ENCODE measurements around the gene AGPAT4. TPM values are rescaled to one million over a fixed set of nuclear protein-coding genes. Genes with fewer than 3 reads are reported as not detected.

Gene AGPAT4
- total RNA-seq, 1 experiment from 2014 or later: 15.5 TPM

DNA sequence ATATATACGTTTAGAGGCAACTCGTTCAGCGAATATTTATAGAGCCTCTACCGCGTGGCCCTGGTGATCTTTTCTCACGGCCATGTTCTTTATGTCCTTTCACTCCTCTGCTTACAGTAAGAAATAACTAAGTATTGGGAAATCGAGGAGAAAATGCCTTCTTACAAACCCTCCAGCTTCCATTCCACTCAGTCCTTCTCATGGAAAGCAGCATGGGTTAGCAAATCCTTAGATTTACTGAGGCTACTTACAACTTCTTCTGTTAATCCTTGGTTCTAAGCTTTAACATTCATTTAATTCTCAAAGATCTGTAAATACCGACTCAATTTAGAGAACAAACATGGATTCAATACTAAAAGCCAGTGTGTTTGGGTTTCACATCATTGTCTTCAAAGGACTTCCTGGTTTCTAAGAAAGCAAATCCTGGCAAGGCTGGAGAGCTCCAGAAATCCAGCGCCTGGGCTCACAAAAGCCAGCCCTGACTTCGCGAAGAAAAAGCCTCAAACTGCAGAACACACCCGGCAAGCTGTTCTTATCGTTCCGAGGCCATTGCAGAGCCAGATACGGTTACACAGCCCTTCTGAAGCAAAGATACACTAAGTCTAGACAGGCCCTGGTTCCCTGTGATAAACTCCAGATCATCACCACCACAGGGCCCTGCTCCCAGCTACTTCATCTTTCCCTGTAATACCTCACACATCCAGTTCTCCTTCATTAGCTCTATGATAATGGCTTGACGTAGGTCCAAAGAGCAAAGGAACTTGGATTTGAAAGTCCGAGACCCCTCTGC, 19.2 kb downstream of the AGPAT4 start:
- H3K9ac ChIP-seq (ENCODE audit: low read length): no peak overlapping the region
- no peak for ATAC-seq
- H3K4me1 ChIP-seq (ENCODE audit: control insufficient read depth in 1 of 2, insufficient read depth in 2 of 2, low read length in 2 of 2): no peaks in the 10 kb centered on the region; a peak in 1 of 4 replicates
- no TSS peak for BruUV-seq (replicated peaks)
- H4K20me1 ChIP-seq (ENCODE audit: insufficient read depth): no peaks in the 10 kb centered on the region
- intact Hi-C loops (cut with micrococcal nuclease): no loop called here
- H3K79me2 ChIP-seq (ENCODE audit: insufficient read depth, low read length): no peaks in the 10 kb centered on the region
- H3K36me3 ChIP-seq (ENCODE audit: control insufficient read depth in 1 of 2, insufficient read depth in 2 of 2, low read length in 2 of 2): no peaks in the 10 kb centered on the region
- TF ChIP-seq TCF7L2 (IDR thresholded peaks at IDR 0.05; ENCODE audit: borderline replicate concordance, extremely low read depth, insufficient read depth, insufficient read length) (no peak), SRF (IDR thresholded peaks at IDR 0.05; ENCODE audit: low read depth) (no peak), ZNF274 (IDR thresholded peaks at IDR 0.05; ENCODE audit: low read depth, low read length) (no peak), CBX3 (IDR thresholded peaks at IDR 0.05; ENCODE audit: low read depth) (no peak), CEBPB (IDR thresholded peaks at IDR 0.05; ENCODE audit: low read depth) (no peak), POLR2AphosphoS5 (IDR thresholded peaks at IDR 0.05; ENCODE audit: low read depth, low read length) (no peak), EZH2phosphoT487 (IDR thresholded peaks at IDR 0.05; ENCODE audit: borderline replicate concordance) (no peak), YY1 (IDR thresholded peaks at IDR 0.05; ENCODE audit: extremely low read depth, insufficient replicate concordance, low read depth, low read length) (no peak), POLR2A (IDR thresholded peaks at IDR 0.05; ENCODE audit: borderline replicate concordance, extremely low read depth, insufficient read depth, insufficient read length) (no peak), JUND (IDR thresholded peaks at IDR 0.05) (no peak), EZH2 (IDR thresholded peaks at IDR 0.05) (no peak), EGR1 (IDR thresholded peaks at IDR 0.05; ENCODE audit: low read depth) (no peak), RAD21 (IDR thresholded peaks at IDR 0.05; ENCODE audit: low read depth) (no peak), ZFX (IDR thresholded peaks at IDR 0.05) (no peak), SIN3A (IDR thresholded peaks at IDR 0.05; ENCODE audit: low read depth) (no peak), FOSL1 (IDR thresholded peaks at IDR 0.05; ENCODE audit: low read depth) (no peak)
- TF ChIP-seq, protein P1, sequence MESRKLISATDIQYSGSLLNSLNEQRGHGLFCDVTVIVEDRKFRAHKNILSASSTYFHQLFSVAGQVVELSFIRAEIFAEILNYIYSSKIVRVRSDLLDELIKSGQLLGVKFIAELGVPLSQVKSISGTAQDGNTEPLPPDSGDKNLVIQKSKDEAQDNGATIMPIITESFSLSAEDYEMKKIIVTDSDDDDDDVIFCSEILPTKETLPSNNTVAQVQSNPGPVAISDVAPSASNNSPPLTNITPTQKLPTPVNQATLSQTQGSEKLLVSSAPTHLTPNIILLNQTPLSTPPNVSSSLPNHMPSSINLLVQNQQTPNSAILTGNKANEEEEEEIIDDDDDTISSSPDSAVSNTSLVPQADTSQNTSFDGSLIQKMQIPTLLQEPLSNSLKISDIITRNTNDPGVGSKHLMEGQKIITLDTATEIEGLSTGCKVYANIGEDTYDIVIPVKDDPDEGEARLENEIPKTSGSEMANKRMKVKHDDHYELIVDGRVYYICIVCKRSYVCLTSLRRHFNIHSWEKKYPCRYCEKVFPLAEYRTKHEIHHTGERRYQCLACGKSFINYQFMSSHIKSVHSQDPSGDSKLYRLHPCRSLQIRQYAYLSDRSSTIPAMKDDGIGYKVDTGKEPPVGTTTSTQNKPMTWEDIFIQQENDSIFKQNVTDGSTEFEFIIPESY (IDR thresholded peaks at IDR 0.05; ENCODE audit: extremely low read depth, insufficient replicate concordance, low read length): no peak
- TF ChIP-seq, protein P2, sequence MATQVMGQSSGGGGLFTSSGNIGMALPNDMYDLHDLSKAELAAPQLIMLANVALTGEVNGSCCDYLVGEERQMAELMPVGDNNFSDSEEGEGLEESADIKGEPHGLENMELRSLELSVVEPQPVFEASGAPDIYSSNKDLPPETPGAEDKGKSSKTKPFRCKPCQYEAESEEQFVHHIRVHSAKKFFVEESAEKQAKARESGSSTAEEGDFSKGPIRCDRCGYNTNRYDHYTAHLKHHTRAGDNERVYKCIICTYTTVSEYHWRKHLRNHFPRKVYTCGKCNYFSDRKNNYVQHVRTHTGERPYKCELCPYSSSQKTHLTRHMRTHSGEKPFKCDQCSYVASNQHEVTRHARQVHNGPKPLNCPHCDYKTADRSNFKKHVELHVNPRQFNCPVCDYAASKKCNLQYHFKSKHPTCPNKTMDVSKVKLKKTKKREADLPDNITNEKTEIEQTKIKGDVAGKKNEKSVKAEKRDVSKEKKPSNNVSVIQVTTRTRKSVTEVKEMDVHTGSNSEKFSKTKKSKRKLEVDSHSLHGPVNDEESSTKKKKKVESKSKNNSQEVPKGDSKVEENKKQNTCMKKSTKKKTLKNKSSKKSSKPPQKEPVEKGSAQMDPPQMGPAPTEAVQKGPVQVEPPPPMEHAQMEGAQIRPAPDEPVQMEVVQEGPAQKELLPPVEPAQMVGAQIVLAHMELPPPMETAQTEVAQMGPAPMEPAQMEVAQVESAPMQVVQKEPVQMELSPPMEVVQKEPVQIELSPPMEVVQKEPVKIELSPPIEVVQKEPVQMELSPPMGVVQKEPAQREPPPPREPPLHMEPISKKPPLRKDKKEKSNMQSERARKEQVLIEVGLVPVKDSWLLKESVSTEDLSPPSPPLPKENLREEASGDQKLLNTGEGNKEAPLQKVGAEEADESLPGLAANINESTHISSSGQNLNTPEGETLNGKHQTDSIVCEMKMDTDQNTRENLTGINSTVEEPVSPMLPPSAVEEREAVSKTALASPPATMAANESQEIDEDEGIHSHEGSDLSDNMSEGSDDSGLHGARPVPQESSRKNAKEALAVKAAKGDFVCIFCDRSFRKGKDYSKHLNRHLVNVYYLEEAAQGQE (IDR thresholded peaks at IDR 0.05; ENCODE audit: low read depth): no peak
- TF ChIP-seq, protein P3, sequence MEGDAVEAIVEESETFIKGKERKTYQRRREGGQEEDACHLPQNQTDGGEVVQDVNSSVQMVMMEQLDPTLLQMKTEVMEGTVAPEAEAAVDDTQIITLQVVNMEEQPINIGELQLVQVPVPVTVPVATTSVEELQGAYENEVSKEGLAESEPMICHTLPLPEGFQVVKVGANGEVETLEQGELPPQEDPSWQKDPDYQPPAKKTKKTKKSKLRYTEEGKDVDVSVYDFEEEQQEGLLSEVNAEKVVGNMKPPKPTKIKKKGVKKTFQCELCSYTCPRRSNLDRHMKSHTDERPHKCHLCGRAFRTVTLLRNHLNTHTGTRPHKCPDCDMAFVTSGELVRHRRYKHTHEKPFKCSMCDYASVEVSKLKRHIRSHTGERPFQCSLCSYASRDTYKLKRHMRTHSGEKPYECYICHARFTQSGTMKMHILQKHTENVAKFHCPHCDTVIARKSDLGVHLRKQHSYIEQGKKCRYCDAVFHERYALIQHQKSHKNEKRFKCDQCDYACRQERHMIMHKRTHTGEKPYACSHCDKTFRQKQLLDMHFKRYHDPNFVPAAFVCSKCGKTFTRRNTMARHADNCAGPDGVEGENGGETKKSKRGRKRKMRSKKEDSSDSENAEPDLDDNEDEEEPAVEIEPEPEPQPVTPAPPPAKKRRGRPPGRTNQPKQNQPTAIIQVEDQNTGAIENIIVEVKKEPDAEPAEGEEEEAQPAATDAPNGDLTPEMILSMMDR (IDR thresholded peaks at IDR 0.05 in 2 of 3, conservative IDR thresholded peaks at IDR 0.05 in 1 of 3; ENCODE audit: borderline replicate concordance in 1 of 3, insufficient read depth in 1 of 3, low read depth in 2 of 3, low read length in 2 of 3): no peak
- TF ChIP-seq, protein P4, sequence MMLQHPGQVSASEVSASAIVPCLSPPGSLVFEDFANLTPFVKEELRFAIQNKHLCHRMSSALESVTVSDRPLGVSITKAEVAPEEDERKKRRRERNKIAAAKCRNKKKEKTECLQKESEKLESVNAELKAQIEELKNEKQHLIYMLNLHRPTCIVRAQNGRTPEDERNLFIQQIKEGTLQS (IDR thresholded peaks at IDR 0.05): no peak
- RAD21 ChIA-PET (ENCODE audit: low non-redundant PET in 1 of 2, low total read pairs in 2 of 2, uncharacterized antibody in 2 of 2, unreplicated experiment in 2 of 2): no interaction called here
- POLR2A ChIA-PET: no interaction called here
- no peak overlapping the region for H3K4me2 ChIP-seq (ENCODE audit: low read length)
- DNase-seq (ENCODE audit: low read depth, low spot score): no peak
- CTCF ChIA-PET: no interaction called here
- no peaks in the 10 kb centered on the region for H3K9me2 ChIP-seq (ENCODE audit: insufficient read depth)
- H3K27me3 ChIP-seq (ENCODE audit: insufficient read depth, low read length): no peaks in the 10 kb centered on the region
- no peak overlapping the region for H3K4me3 ChIP-seq (replicated peaks in 1 of 2; ENCODE audit: low read depth in 1 of 2, low read length in 2 of 2)
- no peaks in the 10 kb centered on the region for H3K9me3 ChIP-seq (ENCODE audit: control insufficient read depth in 1 of 2, insufficient read depth in 1 of 2, low read depth in 1 of 2, low read length in 2 of 2)
- no peak overlapping the region for H3K27ac ChIP-seq (ENCODE audit: low read depth, low read length)
- no peak overlapping the region for H2AFZ ChIP-seq (ENCODE audit: low read depth, low read length, poor library complexity, severe bottlenecking)

Data from HCT116 (cell line).